Ovary (tissue), 3 donors: ENCODE measurements around the gene NRCAM.

ENCODE experiments used
- CTCF ChIP-seq, 3 donors: fragments of 450-650 bp in 2 of 3; fragments of 200-600 bp in 1 of 3; IDR thresholded peaks; one replicate each; pipeline versions ENCODE4 v1.5.1 to v1.8.0; 2016 to 2022; ENCODE audit warnings: antibody characterized with exemption in 3 of 3, mild to moderate bottlenecking in 1 of 3
- EP300 ChIP-seq: sonication (generic); formaldehyde crosslinking; IDR thresholded peaks from one replicate; pipeline ENCODE4 v1.6.1; 2017; ENCODE audit warnings: antibody characterized with exemption
- POLR2A ChIP-seq: fragments of 450-650 bp; IDR thresholded peaks from one replicate; pipeline ENCODE4 v1.6.1; 2017; ENCODE audit warnings: antibody characterized with exemption, mild to moderate bottlenecking, moderate library complexity
- donor health status: DM: no; HTN: no; CAD: no.

GRCh38 chr7:108324053-108325038 is 131.9 kb downstream of the NRCAM start:
- TF ChIP-seq CTCF (IDR thresholded peaks at IDR 0.05) (no peak), POLR2A (no peak), EP300 (no peak)
